K562 (cell line): ENCODE results near the gene RXRA. TPM values are rescaled to one million over a fixed set of nuclear protein-coding genes. Genes with fewer than 3 reads are reported as not detected.
A peak's percentile ranks its signal among the peaks of the same experiment; 100 is the strongest.

Source experiments
- CBX5 ChIP-seq: IDR thresholded peaks from 2 replicates; pipeline ENCODE4 v1.6.1; 2014; ENCODE audit warnings: low read depth, borderline replicate concordance
- HEY1 ChIP-seq: fragments of 250-450 bp; sonication (Bioruptor Pico); IDR thresholded peaks from 2 replicates; pipeline ENCODE4 v1.5.0; 2020; ENCODE audit warnings: mild to moderate bottlenecking, moderate library complexity, borderline replicate concordance
- MTA3 ChIP-seq: fragments of 450-650 bp; formaldehyde crosslinking; IDR thresholded peaks from 2 replicates; pipeline ENCODE4 v1.6.1; 2017; ENCODE audit warnings: mild to moderate bottlenecking, borderline replicate concordance
- RAD21 ChIP-seq, 2 experiments: fragments of 250-450 bp in 1 of 2; fragments of 450-650 bp in 1 of 2; sonication (Bioruptor Pico) in 1 of 2; formaldehyde crosslinking in 1 of 2; IDR thresholded peaks in 1 of 2; conservative IDR thresholded peaks in 1 of 2; 2 replicates each; pipeline versions ENCODE4 v1.4.0 to v1.8.0; 2020 to 2022; ENCODE audit warnings: mild to moderate bottlenecking in 2 of 2, moderate library complexity in 1 of 2
- RREB1 ChIP-seq: fragments of 250-450 bp; sonication (Bioruptor Pico); IDR thresholded peaks from 2 replicates; pipeline ENCODE4 v1.4.0; 2020
- THRA ChIP-seq: fragments of 450-650 bp; IDR thresholded peaks from 2 replicates; pipeline ENCODE4 v1.6.1; 2017; ENCODE audit warnings: mild to moderate bottlenecking, moderate library complexity
- YY1 ChIP-seq, 3 experiments: IDR thresholded peaks; 2 replicates each; pipeline ENCODE4 v1.6.1; 2011; ENCODE audit warnings: low read length in 2 of 3, mild to moderate bottlenecking in 2 of 3, moderate library complexity in 2 of 3, borderline replicate concordance in 1 of 3, control low read depth in 1 of 3, low read depth in 1 of 3; ENCODE audit not compliant: insufficient read depth in 3 of 3, insufficient replicate concordance in 2 of 3, control insufficient read depth in 1 of 3, insufficient read length in 1 of 3; ENCODE audit errors: extremely low read depth in 1 of 3
- ZNF140 ChIP-seq: fragments of 250-450 bp; sonication (Bioruptor Pico); IDR thresholded peaks from 2 replicates; pipeline ENCODE4 v1.8.0; 2021; ENCODE audit warnings: moderate library complexity, mild to moderate bottlenecking, inconsistent platforms
- polyA plus RNA-seq, 8 experiments: library from polyadenylated mRNA; depleted of rRNA in 4 of 8; stranded (reverse) in 5 of 8; unstranded in 3 of 8; fragments of >200 nt; fragmentation: Nextera tagmentation in 2 of 8; fragmentation: Illumina TruSeq in 1 of 8; extraction: Ambion mirVana in 2 of 8; extraction: Trizol in 1 of 8; gene quantifications; 2 replicates each; pipeline versions ENCODE4 v1.2.1 to v1.2.3, GENCODE V29; 2011 to 2014; ENCODE audit warnings: inconsistent platforms in 1 of 8, missing spikeins in 1 of 8
- total RNA-seq, 7 experiments: library from RNA; depleted of rRNA in 6 of 7; stranded (reverse); fragments of >200 nt in 6 of 7; fragmentation: Illumina TruSeq in 2 of 7; extraction: Trizol in 2 of 7; gene quantifications; 2 replicates each; pipeline versions ENCODE4 v1.2.1 to v1.2.3, GENCODE V29; 2011 to 2021; ENCODE audit warnings: low replicate concordance in 1 of 7

Gene RXRA
- total and polyA plus RNA-seq, 9 of the 15 experiments (the other 6 are each of a cell fraction or from before 2014, with no cell fraction given) = 0.35 to 23.6 (median 4.6) TPM

- TF ChIP-seq RREB1 (CRISPR knock-in tag) = no peak
- TF ChIP-seq ZNF140 (CRISPR knock-in tag) = no peak
- TF ChIP-seq YY1 (IDR thresholded peaks at IDR 0.05; ENCODE audit: borderline replicate concordance in 1 of 3, control insufficient read depth in 1 of 3, extremely low read depth in 1 of 3, insufficient read depth in 3 of 3, insufficient read length in 1 of 3, insufficient replicate concordance in 2 of 3, low read depth in 1 of 3, low read length in 2 of 3) = no peak
- TF ChIP-seq MTA3 = peak; percentile 96
- no peak for TF ChIP-seq THRA
- TF ChIP-seq HEY1 = no peak
- TF ChIP-seq CBX5 = no peak
- no peak; a peak in 1 of 4 replicates for TF ChIP-seq RAD21 (CRISPR knock-in tag; conservative IDR thresholded peaks at IDR 0.05 in 1 of 2, IDR thresholded peaks at IDR 0.05 in 1 of 2)
Measured at GRCh38 chr9:134338394-134339182, 12.3 kb downstream of the RXRA start (continued).
